Measurements from ENCODE around the gene DYSF. TPM values are rescaled to one million over a fixed set of nuclear protein-coding genes. Genes with fewer than 3 reads are reported as not detected.

Gene DYSF
- total RNA-seq, 1 donor from 2014 or later, result 15.2 TPM

- DNase-seq (ENCODE audit: low spot score), result no peak
These were observed 3.3 kb downstream of the DYSF start for GRCh38 chr2:71456617-71457016.

- DNase-seq (ENCODE audit: low spot score), result no peak
These were observed 4.0 kb downstream of the DYSF start for GRCh38 chr2:71457123-71457915.

- DNase-seq (ENCODE audit: low spot score), result no peak
These were observed 4.6 kb downstream of the DYSF start for GRCh38 chr2:71457923-71458322.

DNA sequence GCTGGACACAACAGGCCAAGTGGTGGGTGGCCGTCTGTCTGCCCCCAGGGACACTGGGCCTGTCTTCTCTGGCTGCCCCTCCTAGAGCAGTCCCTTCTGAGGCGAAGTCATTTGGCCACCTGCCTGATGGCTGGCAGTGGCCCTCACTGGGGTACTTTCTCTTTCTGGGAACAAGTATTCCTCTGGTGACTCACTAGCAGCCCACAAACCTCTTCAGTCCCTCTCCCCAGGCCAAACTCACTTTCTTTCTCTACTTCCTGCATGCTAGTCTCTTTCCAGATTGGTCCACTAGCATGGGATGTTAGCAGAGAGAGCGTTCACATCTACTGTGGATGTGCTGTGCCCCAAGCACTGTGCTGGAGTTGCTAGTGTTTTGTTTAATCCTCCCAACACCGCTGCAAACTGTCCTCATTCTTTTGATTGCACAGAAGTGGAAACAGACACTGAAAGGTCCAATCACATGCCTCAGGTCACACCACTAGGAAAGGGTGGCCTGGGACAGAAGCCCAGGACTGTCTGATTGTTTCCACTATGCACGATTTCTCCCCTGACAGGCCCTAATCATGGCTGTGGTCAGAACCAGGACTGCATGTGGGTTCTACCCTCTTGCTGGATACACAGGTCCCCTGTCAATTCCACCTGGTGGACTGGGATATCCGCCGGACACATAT is 5.2 kb downstream of the DYSF start:
- peak; percentile 30 for DNase-seq (ENCODE audit: low spot score)

- DNase-seq (ENCODE audit: low spot score), result peak; percentile 22
These were observed 5.7 kb downstream of the DYSF start for GRCh38 chr2:71459084-71459431.

GRCh38 chr2:71460056-71460455 is 6.7 kb downstream of the DYSF start:
- peak; percentile 15 for DNase-seq (ENCODE audit: low spot score)

DNA sequence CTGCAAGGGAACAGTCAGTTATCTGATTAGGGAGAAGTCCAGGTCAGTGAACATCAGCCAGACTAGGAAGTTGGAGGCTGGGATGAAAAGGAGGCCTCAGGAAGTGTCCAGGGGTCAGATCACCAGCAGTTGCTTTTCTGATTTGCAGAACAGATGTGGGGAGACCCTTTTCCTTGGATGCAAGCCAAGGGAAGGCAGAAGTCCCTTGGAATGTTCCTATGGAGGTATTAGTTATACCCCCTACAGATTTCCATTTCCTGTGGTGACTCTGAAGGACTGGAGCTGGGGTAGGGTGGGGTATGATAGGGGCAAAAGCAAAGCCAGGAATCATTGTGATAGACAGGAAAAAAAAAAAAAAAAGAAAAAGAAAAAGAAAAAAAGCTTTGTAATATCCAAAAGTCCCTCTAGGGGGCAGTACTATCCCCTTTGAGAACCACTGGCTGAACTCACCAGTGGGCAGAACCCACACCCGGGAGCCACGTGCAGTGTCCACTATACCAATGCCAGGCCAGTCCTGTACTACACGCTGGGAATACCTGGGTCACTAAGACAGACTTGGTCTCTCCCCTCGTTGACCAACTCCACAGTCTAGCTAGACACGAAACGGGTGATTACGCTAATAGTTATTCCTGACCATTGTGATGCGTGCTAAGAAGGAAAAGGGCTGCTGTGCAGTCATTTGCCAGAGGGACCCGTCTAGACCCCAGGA is 7.4 kb downstream of the DYSF start:
- DNase-seq (ENCODE audit: low spot score), result peak; percentile 36

DNA sequence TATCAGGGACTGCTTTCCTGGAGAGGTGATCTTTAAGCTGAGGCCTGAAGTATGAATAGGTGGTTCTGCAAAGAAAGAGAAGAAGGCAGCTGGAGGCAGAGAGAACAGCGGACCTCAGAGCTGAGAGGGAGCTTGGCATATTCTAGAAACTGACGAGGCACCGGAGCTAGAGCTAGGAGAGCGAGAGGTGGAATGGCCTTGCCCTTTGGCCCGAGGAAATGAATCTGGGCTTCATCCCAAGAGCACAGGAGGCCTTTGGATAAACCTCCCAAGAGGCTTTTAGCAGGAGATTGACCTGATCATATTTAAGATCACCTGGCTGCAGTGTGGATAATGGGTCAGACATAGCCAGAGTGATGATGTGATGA is 7.9 kb downstream of the DYSF start:
- peak; percentile 27 for DNase-seq (ENCODE audit: low spot score)

GRCh38 chr2:71462056-71462605 is 8.8 kb downstream of the DYSF start:
- peak; percentile 36 for DNase-seq (ENCODE audit: low spot score)

DNA sequence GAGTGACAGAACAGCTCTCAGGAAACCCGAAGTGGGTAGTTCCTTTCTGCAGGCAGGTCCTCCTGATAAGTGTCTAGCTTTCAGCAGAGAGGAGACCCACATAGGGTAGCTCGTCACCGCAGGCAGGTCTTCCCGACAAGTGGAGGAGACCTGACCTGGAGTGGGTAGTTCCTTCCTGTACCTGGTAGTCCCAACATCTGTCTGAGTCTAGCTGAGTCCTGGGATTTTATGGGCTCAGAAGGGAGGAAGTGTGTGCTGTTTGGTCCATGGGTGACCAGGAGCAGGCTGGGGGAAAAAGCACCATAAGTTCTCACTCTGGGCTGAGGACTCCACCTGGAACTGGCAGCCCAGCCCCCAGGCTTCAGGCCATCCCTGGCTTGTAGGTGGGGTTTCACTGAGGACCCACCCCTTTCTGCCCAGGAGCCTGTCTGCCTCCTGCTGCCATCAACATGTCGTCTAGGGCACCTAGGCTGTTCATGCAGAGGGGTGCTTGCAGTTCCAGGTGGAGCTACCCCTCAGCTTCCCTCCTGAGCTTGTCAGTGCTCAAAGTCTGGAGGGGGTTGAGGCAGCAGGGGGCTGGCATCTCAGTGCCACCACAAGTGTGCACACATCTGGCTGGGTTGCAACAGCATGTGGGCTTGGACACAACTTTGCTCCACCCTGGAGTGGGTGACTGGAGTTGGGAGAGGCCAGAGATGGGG is 9.4 kb downstream of the DYSF start:
- peak; percentile 30 for DNase-seq (ENCODE audit: low spot score)

GRCh38 chr2:71463342-71463654 is 9.9 kb downstream of the DYSF start:
- peak; percentile 22 for DNase-seq (ENCODE audit: low spot score)

- no peak for DNase-seq (ENCODE audit: low spot score)
These were observed 11.0 kb downstream of the DYSF start for GRCh38 chr2:71464389-71464788.

GRCh38 chr2:71465356-71465755 is 12.0 kb downstream of the DYSF start:
- no peak for DNase-seq (ENCODE audit: low spot score)

DNA sequence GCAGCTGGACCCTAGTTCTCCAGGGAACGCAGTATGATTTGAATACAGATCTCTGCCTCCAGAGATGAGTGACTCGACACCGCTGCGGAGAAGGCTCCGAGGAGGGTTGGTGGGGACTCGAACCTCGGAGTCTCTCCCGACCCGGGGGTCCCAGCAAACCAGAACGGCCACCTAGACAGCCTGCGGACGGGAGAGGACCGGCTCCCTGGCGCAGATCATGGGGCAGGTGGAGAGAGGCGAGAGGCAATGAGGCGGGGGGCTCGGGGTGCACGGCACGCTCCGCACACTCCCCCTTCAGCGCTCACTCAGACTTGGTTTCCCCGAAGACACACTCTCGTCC is 12.6 kb downstream of the DYSF start:
- no peak for DNase-seq (ENCODE audit: low spot score)

DNA sequence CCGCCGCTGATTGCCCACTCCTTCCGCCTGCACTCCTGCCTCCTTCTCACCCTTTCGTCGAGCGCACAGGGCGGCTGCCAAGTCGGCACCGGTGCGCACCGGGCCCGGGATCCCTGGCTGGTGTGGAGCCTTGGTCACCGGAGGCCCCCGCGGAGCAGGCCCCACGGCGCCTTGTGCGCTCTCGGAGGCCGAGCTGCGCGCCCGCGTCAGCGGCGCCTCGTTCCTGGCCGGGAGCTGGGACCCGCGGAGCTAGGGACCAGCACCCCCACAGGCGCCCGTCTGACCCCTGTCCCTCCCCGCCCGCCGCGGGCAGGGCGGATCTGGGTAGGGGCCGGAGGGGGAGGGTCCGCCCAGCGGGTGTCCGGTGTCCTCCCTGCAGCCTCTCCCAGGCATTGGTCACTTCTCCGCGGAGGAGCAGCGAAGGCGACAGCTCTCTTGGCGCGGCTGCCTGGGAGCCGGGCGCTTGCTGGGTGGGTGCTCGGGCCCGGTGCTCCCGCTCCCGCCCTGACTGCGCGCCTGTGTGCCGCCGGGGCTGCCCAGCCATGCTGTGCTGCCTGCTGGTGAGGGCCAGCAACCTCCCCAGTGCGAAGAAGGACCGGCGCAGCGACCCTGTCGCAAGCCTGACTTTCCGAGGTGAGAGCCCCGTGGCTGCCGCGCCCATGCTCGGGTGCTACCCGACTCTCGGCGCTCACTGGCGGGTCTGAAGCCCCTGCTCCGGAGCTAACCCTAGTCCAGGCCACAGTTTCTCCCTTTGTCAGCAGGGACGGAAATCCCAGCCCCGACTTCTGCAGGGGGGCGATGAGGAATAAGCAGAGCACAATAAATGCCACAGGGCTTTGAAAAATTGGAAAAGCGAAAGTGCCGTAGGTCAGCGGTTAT is 13.2 kb downstream of the DYSF start:
- DNase-seq (ENCODE audit: low spot score), result no peak

DNA sequence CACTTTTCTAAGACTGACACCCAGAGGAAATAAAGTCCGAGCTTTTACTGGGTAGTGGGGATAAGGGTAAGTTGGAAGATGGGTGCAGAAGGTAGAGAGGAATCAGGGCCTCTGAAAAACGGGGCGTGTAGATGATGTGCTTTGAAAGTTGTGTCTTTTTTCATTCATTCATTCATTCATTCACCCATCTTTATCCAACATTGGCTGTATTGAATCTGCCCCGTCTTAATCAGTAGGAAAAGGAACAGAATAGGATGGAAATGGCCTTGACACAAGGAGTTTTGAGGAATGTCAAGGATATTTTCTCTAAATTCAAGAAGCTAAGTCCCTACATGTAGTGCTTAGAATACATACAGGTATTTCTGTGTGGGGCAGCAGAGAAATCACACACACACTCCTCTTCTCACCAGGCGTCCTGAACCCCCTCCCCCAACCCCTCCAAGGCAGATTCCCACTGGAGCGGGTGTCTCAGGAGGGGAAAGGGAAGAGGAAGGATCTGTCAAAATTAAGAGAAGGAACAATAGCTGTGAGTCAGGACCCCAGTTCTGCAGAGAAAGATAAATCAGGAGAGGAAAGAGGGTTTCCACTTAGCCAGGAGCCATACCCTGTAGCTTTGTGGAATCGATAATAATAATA is 13.9 kb downstream of the DYSF start:
- no peak for DNase-seq (ENCODE audit: low spot score)

DNA sequence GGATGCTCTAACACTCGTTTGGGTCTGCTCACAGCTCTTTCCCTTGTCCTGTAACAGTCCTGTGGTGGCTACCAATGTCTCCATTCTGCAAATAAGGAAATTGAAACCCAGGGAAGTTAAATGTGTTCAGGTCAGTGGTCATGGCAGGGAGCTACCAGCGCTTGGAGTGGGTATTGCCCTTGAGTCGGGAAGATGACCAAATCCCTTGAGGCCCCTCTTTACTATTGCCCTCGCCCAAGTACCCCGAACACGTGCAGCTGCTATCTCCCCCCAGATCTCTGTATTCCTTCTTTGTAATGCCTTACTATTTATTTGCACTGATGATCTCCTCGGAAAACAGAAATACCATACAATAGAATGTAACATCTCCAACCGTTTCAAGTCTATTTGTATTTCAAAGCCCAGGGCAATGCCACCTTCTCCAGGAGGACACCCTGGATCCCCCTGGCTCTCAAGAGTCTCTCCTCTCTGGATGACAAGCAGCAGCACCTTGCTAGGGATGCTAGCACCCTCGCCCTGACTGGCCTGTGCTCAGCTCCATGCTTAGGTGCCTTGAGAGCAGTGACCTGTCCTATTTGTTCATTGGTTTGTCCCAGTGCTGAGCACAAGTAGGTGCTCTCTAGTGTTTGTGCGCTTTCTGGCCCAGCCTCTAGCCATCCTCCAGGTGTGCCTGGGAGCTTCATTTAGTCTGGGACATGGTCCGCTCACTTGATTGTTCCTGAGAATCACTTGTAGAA is 15.1 kb downstream of the DYSF start:
- no peak for DNase-seq (ENCODE audit: low spot score)

GRCh38 chr2:71469403-71470398 is 16.3 kb downstream of the DYSF start:
- no peak for DNase-seq (ENCODE audit: low spot score)

- DNase-seq (ENCODE audit: low spot score), result no peak
These were observed 17.9 kb downstream of the DYSF start for GRCh38 chr2:71471276-71471675.
